Ovary (tissue), 10 donors: Measurements from ENCODE around the gene C10orf62. TPM values are rescaled to one million over a fixed set of nuclear protein-coding genes. Genes with fewer than 3 reads are reported as not detected.

Source experiments
- DNase-seq, 5 donors: peaks; one replicate each; pipeline ENCODE4 v3.0.0-alpha.2; 2019 to 2020
- H3K27ac ChIP-seq, 2 donors: fragments of 200-600 bp; one replicate each; pipeline versions ENCODE4 v1.5.1 to v1.8.0; 2019 to 2022
- H3K27me3 ChIP-seq: fragments of 200-600 bp; one replicate; pipeline ENCODE4 v1.8.0; 2022
- H3K36me3 ChIP-seq: fragments of 200-600 bp; sonication (generic); one replicate; pipeline ENCODE4 v1.5.1; 2019
- H3K4me1 ChIP-seq: one replicate; pipeline ENCODE4 v1.8.1; 2013; ENCODE audit warnings: mild to moderate bottlenecking, moderate library complexity; ENCODE audit not compliant: insufficient read depth
- H3K4me3 ChIP-seq: fragments of 200-600 bp; sonication (generic); one replicate; pipeline ENCODE4 v1.5.1; 2017
- H3K9me3 ChIP-seq, 2 donors: fragments of 200-600 bp in 1 of 2; sonication (generic) in 1 of 2; one replicate each; pipeline versions ENCODE4 v1.5.1 to v1.8.1; 2013 to 2019; ENCODE audit warnings: mild to moderate bottlenecking in 1 of 2, moderate library complexity in 1 of 2
- CTCF ChIP-seq, 3 donors: fragments of 450-650 bp in 2 of 3; fragments of 200-600 bp in 1 of 3; IDR thresholded peaks; one replicate each; pipeline versions ENCODE4 v1.5.1 to v1.8.0; 2016 to 2022; ENCODE audit warnings: antibody characterized with exemption in 3 of 3, mild to moderate bottlenecking in 1 of 3
- EP300 ChIP-seq: sonication (generic); formaldehyde crosslinking; IDR thresholded peaks from one replicate; pipeline ENCODE4 v1.6.1; 2017; ENCODE audit warnings: antibody characterized with exemption
- POLR2A ChIP-seq: fragments of 450-650 bp; IDR thresholded peaks from one replicate; pipeline ENCODE4 v1.6.1; 2017; ENCODE audit warnings: antibody characterized with exemption, mild to moderate bottlenecking, moderate library complexity
- whole genome bisulfite sequencing, 3 donors: extraction: QIAGEN DNeasy Blood & Tissue Kit in 1 of 3; methylation state at CpG; one replicate each; pipeline versions ENCODE4 v1.1.5 to v1.1.7; 2013 to 2017; 5-methylcytosine and 5-hydroxymethylcytosine counted together
- intact Hi-C, 4 donors: fragments of 100-400 bp; cut with DNase I; formaldehyde crosslinking; loops; one replicate each; pipeline versions ENCODE4 v1.11.0 to v1.15.1; 2022 to 2023
- long read RNA-seq, 3 donors: library from polyadenylated mRNA in 2 of 3; unstranded in 2 of 3; transcript quantifications; one replicate each; pipeline ENCODE4 v2.0.0 and lab custom pipeline, GENCODE V29; 2021 to 2026
- polyA plus RNA-seq, 2 donors: library from polyadenylated mRNA; stranded (reverse); fragments of 200-250 nt in 1 of 2; fragments of 350-450 nt in 1 of 2; fragmentation: Illumina TruSeq in 1 of 2; extraction: RNeasy Lipid Tissue Mini Kit (QIAGEN cat#74804) in 1 of 2; gene quantifications; one replicate each; pipeline ENCODE4 v1.2.3, GENCODE V29; 2013 to 2014
- total RNA-seq, 7 donors: library from RNA; depleted of rRNA in 2 of 7; stranded (reverse); fragments of >200 nt in 2 of 7; fragmentation: NEBNext Ultra II Directional in 3 of 7; extraction: Animal tissue kit (Norgen Biotek cat#: 25700) in 3 of 7; gene quantifications; one replicate each; pipeline versions ENCODE4 v1.1.0 to v1.2.4, GENCODE V29; 2016 to 2023
- donor health status: DM: no; HTN: no; CAD: no; lungs with moderate emphysema.
- donor health status: DM: no; HTN: no; CAD: no.
- donor health status: Bipolar disorder and iron deficiency.
- donor health status: DM: yes; HTN: yes; CAD: no.
- donor health status: DM: no; HTN: no; CAD: no.
- donor health status: DM: yes; HTN: yes; CAD: no.

The C10orf62 gene
- total RNA-seq: under 1 TPM in 1 of 7 donors, not detected in 6; 0.48 TPM
- not detected for polyA plus RNA-seq
- long read RNA-seq, donor 1: 0 reads
- long read RNA-seq, donor 2: 0 reads
- long read RNA-seq, donor 3: 0 reads

GRCh38 chr10:97589479-97589878 is at the start of gene C10orf62:
C10orf62 (plus strand) TSS chr10:97589721; CDS start chr10:97589898, 177 bp downstream.
- WGBS, 3 donors: 81 to 94% (median 88%) methylated on average over 3 of the region's 3 CpGs
- no peak for TF ChIP-seq CTCF (IDR thresholded peaks at IDR 0.05)
- TF ChIP-seq EP300: no peak
- no peak for TF ChIP-seq POLR2A
- H3K27ac ChIP-seq: no peak within 1 kb of the TSS
- H3K4me3 ChIP-seq: no peak within 1 kb of the TSS
- intact Hi-C loops: no loop called here
- no peak for DNase-seq
- H3K36me3 ChIP-seq: no peaks in the 10 kb centered on the region
- H3K27me3 ChIP-seq: no peaks in the 10 kb centered on the region
- H3K9me3 ChIP-seq: no peaks in the 10 kb centered on the region
- no peaks in the 10 kb centered on the region for H3K4me1 ChIP-seq

GRCh38 chr10:97540669-97541500 is 48.6 kb upstream of the C10orf62 start:
- TF ChIP-seq POLR2A: no peak
- TF ChIP-seq EP300: no peak
- no peak for TF ChIP-seq CTCF (IDR thresholded peaks at IDR 0.05)
- Histone ChIP-seq H3K27me3 (no peaks in the 10 kb centered on the region), H3K36me3 (no peaks in the 10 kb centered on the region), H3K4me3 (no peak overlapping the region), H3K9me3 (no peaks in the 10 kb centered on the region), H3K27ac (peak overlapping the region; percentile 22 to 62), H3K4me1 (peaks cover 23% of the 10 kb centered on the region)
- DNase-seq: peak in 2 of 5 donors; percentile 45 to 46
- intact Hi-C loops: loop anchor here in 2 of 4 donors (5.0 to 10.0 kb wide), 2 partner anchors 39 to 46 kb away; partner anchors contain the start of genes MMS19 (in 1 of the 2) and UBTD1 (in 1 of the 2)
- WGBS, 3 donors: 65 to 75% (median 69%) methylated on average over 14 of the region's 14 CpGs

GRCh38 chr10:97542169-97543024 is 47.1 kb upstream of the C10orf62 start:
- H3K27me3 ChIP-seq: no peaks in the 10 kb centered on the region
- no peak overlapping the region for H3K4me3 ChIP-seq
- intact Hi-C loops: loop anchor here in 3 of 4 donors (2.0 to 10.0 kb wide), 3 partner anchors 40 to 48 kb away; partner anchors contain the start of genes MMS19 (in 2 of the 3) and UBTD1 (in 2 of the 3)
- H3K36me3 ChIP-seq: no peaks in the 10 kb centered on the region
- peaks cover 23% of the 10 kb centered on the region for H3K4me1 ChIP-seq
- H3K27ac ChIP-seq: peak overlapping the region; percentile 75 to 79
- DNase-seq: peak; percentile 78 to 90 (median 80)
- no peaks in the 10 kb centered on the region for H3K9me3 ChIP-seq
- 32 to 55% (median 54%) methylated on average over 9 of the region's 9 CpGs for WGBS, 3 donors
- TF ChIP-seq EP300 (no peak), POLR2A (no peak), CTCF (IDR thresholded peaks at IDR 0.05) (no peak)

GRCh38 chr10:97543025-97543546 is 46.4 kb upstream of the C10orf62 start:
- peak; percentile 71 to 83 (median 74) for DNase-seq
- no peaks in the 10 kb centered on the region for H3K27me3 ChIP-seq
- peaks cover 23% of the 10 kb centered on the region for H3K4me1 ChIP-seq
- H3K4me3 ChIP-seq: no peak overlapping the region
- intact Hi-C loops: loop anchor here in 3 of 4 donors (2.0 to 10.0 kb wide), 3 partner anchors 41 to 48 kb away; partner anchors contain the start of genes MMS19 (in 2 of the 3) and UBTD1 (in 2 of the 3)
- H3K36me3 ChIP-seq: no peaks in the 10 kb centered on the region
- WGBS, 3 donors: 40 to 52% (median 46%) methylated on average over 10 of the region's 10 CpGs
- TF ChIP-seq CTCF (IDR thresholded peaks at IDR 0.05): no peak
- TF ChIP-seq EP300: no peak
- no peak for TF ChIP-seq POLR2A
- H3K9me3 ChIP-seq: no peaks in the 10 kb centered on the region
- peak overlapping the region; percentile 75 to 79 for H3K27ac ChIP-seq
